ENCODE data around the gene GFRA4. TPM values are rescaled to one million over a fixed set of nuclear protein-coding genes. Genes with fewer than 3 reads are reported as not detected.

Gene GFRA4
- total RNA-seq, 1 experiment from 2014 or later, result not detected

DNA sequence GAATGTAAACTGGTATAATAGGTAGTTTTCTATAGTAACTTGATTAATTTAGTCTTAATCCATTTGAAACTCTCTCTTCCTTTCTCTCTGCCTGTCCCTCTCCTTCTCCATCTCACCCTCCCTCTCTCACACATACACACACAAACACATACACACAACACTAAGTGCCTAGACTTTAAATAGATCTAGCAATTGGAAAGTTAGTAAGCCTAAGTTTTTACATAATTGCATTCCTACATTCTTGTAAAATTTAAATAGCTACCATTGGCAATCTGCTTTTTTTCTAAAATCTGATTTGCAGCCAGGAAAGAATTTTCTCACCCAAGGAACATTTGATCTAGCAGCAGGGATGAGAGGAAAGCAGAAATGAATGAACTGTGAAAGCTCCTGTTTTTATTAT, 15.7 kb downstream of the GFRA4 start:
- H3K9ac ChIP-seq (ENCODE audit: extremely low read depth, insufficient read length, low read length), result no peak overlapping the region
- H4K8ac ChIP-seq (replicated peaks; ENCODE audit: insufficient read length, low read depth, low read length), result no peak overlapping the region
- no peak overlapping the region for H3T11ph ChIP-seq (ENCODE audit: low read length)
- no peaks in the 10 kb centered on the region for H3K27me3 ChIP-seq (ENCODE audit: insufficient read depth, low read length)
- Mint-ChIP-seq H3K4me3 (no peak overlapping the region), H3K4me1 (peaks cover 1 to 2% of the 10 kb centered on the region in 2 experiments; a peak in 2 of 4 replicates), H3K36me3 (ENCODE audit: insufficient read depth in 1 of 3, low read depth in 3 of 3) (peaks cover 0 to 10% (median 0%) of the 10 kb centered on the region in 3 experiments; a peak in 4 of 7 replicates), H3K9me3 (no peaks in the 10 kb centered on the region), H3K27me3 (ENCODE audit: low read depth) (no peaks in the 10 kb centered on the region), H3K27ac (no peak overlapping the region)
- H3K23me2 ChIP-seq (ENCODE audit: insufficient read length, low read depth, low read length, poor library complexity, severe bottlenecking), result no peaks in the 10 kb centered on the region
- TF ChIP-seq, protein P1, sequence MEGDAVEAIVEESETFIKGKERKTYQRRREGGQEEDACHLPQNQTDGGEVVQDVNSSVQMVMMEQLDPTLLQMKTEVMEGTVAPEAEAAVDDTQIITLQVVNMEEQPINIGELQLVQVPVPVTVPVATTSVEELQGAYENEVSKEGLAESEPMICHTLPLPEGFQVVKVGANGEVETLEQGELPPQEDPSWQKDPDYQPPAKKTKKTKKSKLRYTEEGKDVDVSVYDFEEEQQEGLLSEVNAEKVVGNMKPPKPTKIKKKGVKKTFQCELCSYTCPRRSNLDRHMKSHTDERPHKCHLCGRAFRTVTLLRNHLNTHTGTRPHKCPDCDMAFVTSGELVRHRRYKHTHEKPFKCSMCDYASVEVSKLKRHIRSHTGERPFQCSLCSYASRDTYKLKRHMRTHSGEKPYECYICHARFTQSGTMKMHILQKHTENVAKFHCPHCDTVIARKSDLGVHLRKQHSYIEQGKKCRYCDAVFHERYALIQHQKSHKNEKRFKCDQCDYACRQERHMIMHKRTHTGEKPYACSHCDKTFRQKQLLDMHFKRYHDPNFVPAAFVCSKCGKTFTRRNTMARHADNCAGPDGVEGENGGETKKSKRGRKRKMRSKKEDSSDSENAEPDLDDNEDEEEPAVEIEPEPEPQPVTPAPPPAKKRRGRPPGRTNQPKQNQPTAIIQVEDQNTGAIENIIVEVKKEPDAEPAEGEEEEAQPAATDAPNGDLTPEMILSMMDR (conservative IDR thresholded peaks at IDR 0.05), result no peak
- no peak overlapping the region for H4K91ac ChIP-seq (ENCODE audit: insufficient read length, low read depth, low read length)
- no peaks in the 10 kb centered on the region for H3K79me1 ChIP-seq (ENCODE audit: insufficient read depth, low read depth, low read length, poor library complexity, severe bottlenecking)
- no peak overlapping the region for H3K56ac ChIP-seq (ENCODE audit: insufficient read length, low read depth, low read length)
- no peak overlapping the region for H2BK12ac ChIP-seq (ENCODE audit: insufficient read length, low read depth, low read length)
- no peaks in the 10 kb centered on the region for H3K9me3 ChIP-seq (ENCODE audit: control insufficient read depth, low read depth, low read length)
- no peak overlapping the region for H3K14ac ChIP-seq (ENCODE audit: insufficient read depth, low read length)
- H2AK5ac ChIP-seq (ENCODE audit: insufficient read length, low read length), result no peak overlapping the region
- H2BK15ac ChIP-seq (ENCODE audit: low read depth, low read length), result no peak overlapping the region
- H3K4ac ChIP-seq (ENCODE audit: low read depth, low read length), result no peak overlapping the region
- H3K18ac ChIP-seq (ENCODE audit: insufficient read length, low read depth, low read length), result no peak overlapping the region
- H3K79me2 ChIP-seq (ENCODE audit: insufficient read depth, low read length), result no peaks in the 10 kb centered on the region
- H2AFZ ChIP-seq (ENCODE audit: low read length), result no peak overlapping the region
- no peak for DNase-seq
- H4K20me1 ChIP-seq (ENCODE audit: control insufficient read depth, insufficient read depth, insufficient read length), result no peaks in the 10 kb centered on the region
- H2BK5ac ChIP-seq (ENCODE audit: insufficient read length, low read length), result no peak overlapping the region
- H3K23ac ChIP-seq (ENCODE audit: insufficient read length, low read depth, low read length), result no peak overlapping the region
- no peak overlapping the region for H3K27ac ChIP-seq (ENCODE audit: insufficient read length, low read depth, low read length)
- no peak overlapping the region for H4K5ac ChIP-seq (ENCODE audit: insufficient read length, low read depth, low read length)
- H2BK120ac ChIP-seq (ENCODE audit: low read depth, low read length, poor library complexity, severe bottlenecking), result no peak overlapping the region
- no peak overlapping the region for H2BK20ac ChIP-seq (ENCODE audit: low read depth, low read length, poor library complexity, severe bottlenecking)
- H3K4me2 ChIP-seq (ENCODE audit: insufficient read depth, insufficient read length, low read length), result no peak overlapping the region
- no peaks in the 10 kb centered on the region for H3K4me1 ChIP-seq (ENCODE audit: insufficient read depth, low read length)
